Measurements from ENCODE around the gene L1TD1.

The L1TD1 gene

DNA sequence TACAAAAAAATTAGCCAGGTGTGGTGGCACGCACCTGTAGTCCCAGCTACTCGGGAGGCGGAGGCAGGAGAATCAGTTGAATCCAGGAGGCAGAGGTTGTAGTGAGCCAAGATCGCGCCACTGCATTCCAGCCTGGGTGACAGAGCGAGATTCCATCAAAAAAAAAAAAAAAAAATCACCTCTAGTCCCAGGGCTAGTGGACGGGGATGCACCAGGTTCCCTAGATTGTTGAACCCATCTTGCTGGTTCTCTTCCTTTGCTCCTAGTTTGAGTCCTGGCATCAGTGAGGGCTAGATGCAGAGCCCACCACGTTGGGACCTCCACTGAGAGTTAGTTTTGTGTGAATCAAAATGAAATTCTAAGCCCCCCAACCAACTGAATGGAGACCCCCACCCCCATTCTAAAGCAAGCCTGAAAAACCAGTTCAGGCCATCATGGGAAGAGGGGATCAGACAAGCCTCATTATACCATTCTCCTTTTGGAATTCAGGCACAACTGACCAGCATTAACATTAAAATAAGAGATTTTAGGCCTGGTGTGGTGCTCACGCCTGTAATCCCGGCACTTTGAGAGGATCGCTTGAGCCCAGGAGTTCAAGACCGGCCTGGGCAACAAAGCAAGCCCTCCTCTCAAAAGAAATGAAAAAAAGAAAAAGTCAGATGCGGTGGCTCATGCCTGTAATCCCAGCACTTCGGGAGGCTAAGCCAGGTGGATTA, 17.9 kb upstream of the L1TD1 start:
- Histone ChIP-seq H3K36me3 (ENCODE audit: control insufficient read depth in 2 of 2, insufficient read depth in 1 of 2, low read length in 2 of 2) (no peaks in the 10 kb centered on the region), H3K27ac (ENCODE audit: extremely low read depth, low read depth, low read length) (no peak overlapping the region), H3K4me1 (ENCODE audit: control insufficient read depth, insufficient read depth, low read length) (no peaks in the 10 kb centered on the region), H3K9me3 (ENCODE audit: control insufficient read depth, insufficient read depth, low read depth, low read length) (no peaks in the 10 kb centered on the region), H3K4me3 (ENCODE audit: low read depth, low read length) (no peak overlapping the region)
- CTCF ChIA-PET: interaction anchor here (0.6 to 2.5 kb wide), 16 partner anchors 22 to 677 kb away, joined by 3 to 84 read pairs (median 5); partner anchors contain the start of gene USP1
- TF ChIP-seq ZNF292 (tag by site-specific recombination; IDR thresholded peaks at IDR 0.05; ENCODE audit: borderline replicate concordance, low read depth) (no peak), ZBTB21 (tag by site-specific recombination; IDR thresholded peaks at IDR 0.05) (no peak), ZNF148 (tag by site-specific recombination; IDR thresholded peaks at IDR 0.05; ENCODE audit: borderline replicate concordance) (no peak), ZNF155 (tag by site-specific recombination; IDR thresholded peaks at IDR 0.05) (no peak), ZNF654 (tag by site-specific recombination; IDR thresholded peaks at IDR 0.05; ENCODE audit: low read depth) (no peak), ZNF239 (tag by site-specific recombination; IDR thresholded peaks at IDR 0.05) (no peak), ZNF114 (tag by site-specific recombination; IDR thresholded peaks at IDR 0.05) (no peak), ZNF664 (tag by site-specific recombination; IDR thresholded peaks at IDR 0.05) (no peak), ZNF354C (tag by site-specific recombination; IDR thresholded peaks at IDR 0.05; ENCODE audit: borderline replicate concordance, low read depth) (no peak), ZIC2 (tag by site-specific recombination; IDR thresholded peaks at IDR 0.05) (no peak), ZNF184 (tag by site-specific recombination; IDR thresholded peaks at IDR 0.05) (no peak), ZSCAN5A (tag by site-specific recombination; IDR thresholded peaks at IDR 0.05) (no peak), ZNF394 (tag by site-specific recombination; IDR thresholded peaks at IDR 0.05; ENCODE audit: borderline replicate concordance) (no peak), ZBTB11 (tag by site-specific recombination; conservative IDR thresholded peaks at IDR 0.05; ENCODE audit: low read depth) (no peak)
- POLR2A ChIA-PET: no interaction called here

- ChIA-PET CTCF (no interaction called here), POLR2A (no interaction called here)
- Histone ChIP-seq H3K27ac (ENCODE audit: extremely low read depth, low read depth, low read length) (no peak overlapping the region), H3K4me1 (ENCODE audit: control insufficient read depth, insufficient read depth, low read length) (no peaks in the 10 kb centered on the region), H3K36me3 (ENCODE audit: control insufficient read depth in 2 of 2, insufficient read depth in 1 of 2, low read length in 2 of 2) (no peaks in the 10 kb centered on the region), H3K9me3 (ENCODE audit: control insufficient read depth, insufficient read depth, low read depth, low read length) (no peaks in the 10 kb centered on the region), H3K4me3 (ENCODE audit: low read depth, low read length) (no peak overlapping the region)
- TF ChIP-seq KLF1 (tag by site-specific recombination; IDR thresholded peaks at IDR 0.05) (no peak), REPIN1 (tag by site-specific recombination; IDR thresholded peaks at IDR 0.05; ENCODE audit: low read depth) (no peak), ZNF561 (tag by site-specific recombination; IDR thresholded peaks at IDR 0.05; ENCODE audit: borderline replicate concordance) (no peak), ZNF280D (tag by site-specific recombination; IDR thresholded peaks at IDR 0.05) (no peak), ZNF146 (tag by site-specific recombination; IDR thresholded peaks at IDR 0.05) (no peak), ZNF645 (tag by site-specific recombination; IDR thresholded peaks at IDR 0.05) (no peak), HOXC10 (CRISPR knock-in tag; IDR thresholded peaks at IDR 0.05) (no peak), ZNF184 (tag by site-specific recombination; IDR thresholded peaks at IDR 0.05) (no peak), ZFHX2 (tag by site-specific recombination; conservative IDR thresholded peaks at IDR 0.05) (no peak)
Observed at GRCh38 chr1:62177621-62178020, 17.0 kb upstream of the L1TD1 start.
